NCI-H2196 treated with DMSO at 0.1 percent for 48 hours (cell line): ENCODE data around the gene DDX60.

Experiments used
- DNase-seq: peaks from one replicate; lab custom pipeline; 2025; ENCODE audit not compliant: unreplicated experiment; lab: John Stamatoyannopoulos, UW

DDX60 gene

GRCh38 chr4:168208957-168209614 is 109.5 kb downstream of the DDX60 start:
- no peak for DNase-seq

- no peak for DNase-seq
These were observed 115.2 kb downstream of the DDX60 start for GRCh38 chr4:168203233-168203911.

GRCh38 chr4:168200685-168201084 is 117.9 kb downstream of the DDX60 start:
- no peak for DNase-seq

- DNase-seq, result no peak
These were observed 119.1 kb downstream of the DDX60 start for GRCh38 chr4:168199260-168199957.

GRCh38 chr4:168197926-168198325 is 120.6 kb downstream of the DDX60 start:
- no peak for DNase-seq

GRCh38 chr4:168188754-168189153 is 129.8 kb downstream of the DDX60 start:
- no peak for DNase-seq

GRCh38 chr4:168183717-168184571 is 134.6 kb downstream of the DDX60 start:
- DNase-seq, result no peak

GRCh38 chr4:168177546-168178149 is 140.9 kb downstream of the DDX60 start:
- no peak for DNase-seq

GRCh38 chr4:168174308-168174707 is 144.2 kb downstream of the DDX60 start:
- DNase-seq, result no peak

- DNase-seq, result no peak
These were observed 150.8 kb downstream of the DDX60 start for GRCh38 chr4:168167714-168168284.
